ENCODE measurements around the gene SULT1E1.

The SULT1E1 gene

DNA sequence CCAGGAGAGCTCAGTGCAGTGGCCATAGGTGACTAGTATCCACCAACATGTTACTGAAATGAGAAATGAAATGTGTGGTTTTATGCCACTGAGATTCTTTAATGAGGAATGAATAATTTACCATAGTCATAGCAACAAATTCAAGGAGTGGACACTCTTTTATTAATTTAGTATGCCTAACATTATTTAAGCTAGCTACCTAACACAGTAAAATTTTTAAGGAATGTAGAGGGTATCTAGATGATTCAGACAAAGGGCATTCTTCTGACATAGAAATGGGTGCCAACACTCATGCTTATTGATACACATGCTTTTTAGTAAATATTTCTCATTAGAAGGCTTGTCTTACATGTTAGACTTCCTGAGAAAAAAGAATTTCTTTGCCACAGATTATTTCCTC, 66.2 kb downstream of the SULT1E1 start:
- DNase-seq (ENCODE audit: low read depth) = no peak
